ENCODE results near the gene ATP1A3. TPM values are rescaled to one million over a fixed set of nuclear protein-coding genes. Genes with fewer than 3 reads are reported as not detected.

Gene ATP1A3
- total RNA-seq, 4 donors from 2014 or later: 0.13 TPM; not detected in 3

DNA sequence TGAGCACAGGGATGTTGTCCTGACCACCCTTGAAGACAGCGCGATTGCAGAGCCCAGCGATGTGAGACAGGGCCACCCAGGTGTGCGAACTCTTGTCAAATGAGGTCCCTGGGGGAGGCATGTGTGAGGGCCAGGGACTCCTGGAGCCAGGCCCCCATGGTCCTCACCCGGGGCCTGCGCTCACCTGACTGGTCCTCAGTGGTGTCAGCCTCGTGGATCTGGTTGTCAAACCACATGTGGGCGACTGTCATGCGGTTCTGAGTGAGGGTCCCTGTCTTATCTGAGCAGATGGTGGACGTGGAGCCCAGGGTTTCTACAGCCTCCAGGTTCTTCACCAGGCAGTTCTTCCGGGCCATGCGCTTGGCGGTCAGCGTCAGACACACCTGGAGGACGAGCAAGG is 12.3 kb downstream of the ATP1A3 start:
- intact Hi-C loops (cut with DNase I): no loop called here
- DNase-seq: no peak
- Histone ChIP-seq H3K9me3 (no peaks in the 10 kb centered on the region), H3K27me3 (no peaks in the 10 kb centered on the region), H3K36me3 (no peaks in the 10 kb centered on the region), H3K4me3 (replicated peaks in 1 of 3) (no peak overlapping the region), H3K4me1 (no peaks in the 10 kb centered on the region), H3K27ac (no peak overlapping the region)
- WGBS, 2 donors: 84 to 88% methylated on average over 7 to 14 of the region's 15 CpGs
- no peak for TF ChIP-seq POLR2A (IDR thresholded peaks at IDR 0.05)
- TF ChIP-seq, protein P1, sequence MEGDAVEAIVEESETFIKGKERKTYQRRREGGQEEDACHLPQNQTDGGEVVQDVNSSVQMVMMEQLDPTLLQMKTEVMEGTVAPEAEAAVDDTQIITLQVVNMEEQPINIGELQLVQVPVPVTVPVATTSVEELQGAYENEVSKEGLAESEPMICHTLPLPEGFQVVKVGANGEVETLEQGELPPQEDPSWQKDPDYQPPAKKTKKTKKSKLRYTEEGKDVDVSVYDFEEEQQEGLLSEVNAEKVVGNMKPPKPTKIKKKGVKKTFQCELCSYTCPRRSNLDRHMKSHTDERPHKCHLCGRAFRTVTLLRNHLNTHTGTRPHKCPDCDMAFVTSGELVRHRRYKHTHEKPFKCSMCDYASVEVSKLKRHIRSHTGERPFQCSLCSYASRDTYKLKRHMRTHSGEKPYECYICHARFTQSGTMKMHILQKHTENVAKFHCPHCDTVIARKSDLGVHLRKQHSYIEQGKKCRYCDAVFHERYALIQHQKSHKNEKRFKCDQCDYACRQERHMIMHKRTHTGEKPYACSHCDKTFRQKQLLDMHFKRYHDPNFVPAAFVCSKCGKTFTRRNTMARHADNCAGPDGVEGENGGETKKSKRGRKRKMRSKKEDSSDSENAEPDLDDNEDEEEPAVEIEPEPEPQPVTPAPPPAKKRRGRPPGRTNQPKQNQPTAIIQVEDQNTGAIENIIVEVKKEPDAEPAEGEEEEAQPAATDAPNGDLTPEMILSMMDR (IDR thresholded peaks at IDR 0.05): no peak

DNA sequence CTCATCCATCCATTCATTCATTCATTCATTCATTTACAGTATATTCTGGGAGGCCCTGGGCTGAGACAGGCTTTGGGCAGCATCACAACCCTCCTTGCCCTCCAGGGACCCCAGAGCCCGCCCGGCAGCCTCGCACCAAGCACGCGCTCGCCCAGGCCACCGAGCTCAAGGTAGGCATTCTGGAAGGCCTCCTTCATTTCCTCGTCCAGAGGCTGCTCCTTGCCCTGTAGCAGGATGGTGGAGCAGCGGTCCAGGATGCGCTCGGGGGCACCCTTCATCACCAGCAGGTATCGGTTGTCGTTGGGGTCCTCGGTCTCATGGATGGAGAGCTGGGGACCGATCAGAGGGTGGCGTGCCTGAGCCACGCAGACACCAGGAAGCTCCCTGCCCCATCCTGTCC is 15.6 kb downstream of the ATP1A3 start:
- WGBS, 2 donors: 78 to 83% methylated on average over 14 to 17 of the region's 17 CpGs
- H3K4me3 ChIP-seq (replicated peaks in 1 of 3): no peak overlapping the region
- H3K27ac ChIP-seq: no peak overlapping the region
- no peaks in the 10 kb centered on the region for H3K4me1 ChIP-seq
- no peak for TF ChIP-seq POLR2A (IDR thresholded peaks at IDR 0.05)
- TF ChIP-seq, protein P1 (IDR thresholded peaks at IDR 0.05): no peak
- H3K36me3 ChIP-seq: no peaks in the 10 kb centered on the region
- DNase-seq: no peak
- intact Hi-C loops (cut with DNase I): no loop called here
- H3K9me3 ChIP-seq: no peaks in the 10 kb centered on the region
- no peaks in the 10 kb centered on the region for H3K27me3 ChIP-seq

DNA sequence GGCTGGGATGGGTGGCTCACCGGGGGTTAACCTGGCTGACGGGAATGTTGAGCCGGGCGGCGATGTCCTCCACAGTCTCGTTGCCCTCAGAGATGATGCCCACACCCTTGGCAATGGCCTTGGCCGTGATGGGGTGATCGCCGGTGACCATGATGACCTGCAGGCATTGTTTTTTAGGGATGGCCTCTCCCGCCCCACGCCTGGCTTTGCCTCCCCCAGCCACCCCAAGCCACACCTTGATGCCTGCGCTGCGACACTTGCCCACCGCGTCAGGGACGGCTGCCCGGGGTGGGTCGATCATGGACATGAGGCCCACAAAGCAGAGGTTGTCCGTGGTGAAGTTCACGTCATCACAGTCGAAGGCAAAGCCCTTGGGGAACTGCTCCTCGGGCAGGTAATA is 16.1 kb downstream of the ATP1A3 start:
- 82 to 87% methylated on average over 13 to 21 of the region's 22 CpGs for WGBS, 2 donors
- H3K4me1 ChIP-seq: no peaks in the 10 kb centered on the region
- TF ChIP-seq, protein P1 (IDR thresholded peaks at IDR 0.05): no peak
- TF ChIP-seq POLR2A (IDR thresholded peaks at IDR 0.05): no peak
- no peak overlapping the region for H3K27ac ChIP-seq
- no peak for DNase-seq
- H3K9me3 ChIP-seq: no peaks in the 10 kb centered on the region
- intact Hi-C loops (cut with DNase I): no loop called here
- no peaks in the 10 kb centered on the region for H3K27me3 ChIP-seq
- H3K36me3 ChIP-seq: no peaks in the 10 kb centered on the region
- H3K4me3 ChIP-seq (replicated peaks in 1 of 3): no peak overlapping the region

DNA sequence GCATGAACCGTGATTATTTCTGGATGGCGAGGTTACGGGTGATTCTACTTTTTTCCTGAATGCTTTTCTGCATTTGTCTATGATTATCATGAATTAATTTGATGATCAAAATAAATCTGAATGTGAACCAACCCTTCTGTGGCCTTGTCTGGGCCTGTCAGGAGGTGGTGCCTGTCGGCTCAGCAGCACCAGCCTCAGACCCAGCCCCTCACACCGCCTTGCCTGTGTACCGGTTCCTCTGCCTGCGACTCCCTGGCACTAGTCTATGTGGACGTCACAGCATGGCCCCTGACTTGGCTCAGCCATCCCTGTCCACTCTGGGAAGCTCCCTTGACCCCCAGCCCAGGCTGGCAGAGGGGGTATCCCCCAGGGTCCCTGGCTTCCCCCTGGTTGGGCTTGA is 19.4 kb downstream of the ATP1A3 start:
- TF ChIP-seq POLR2A (IDR thresholded peaks at IDR 0.05): no peak
- TF ChIP-seq, protein P1 (IDR thresholded peaks at IDR 0.05): no peak
- 75 to 77% methylated on average over 8 of the region's 8 CpGs for WGBS, 2 donors
- Histone ChIP-seq H3K4me3 (replicated peaks in 1 of 3) (no peak overlapping the region), H3K4me1 (no peaks in the 10 kb centered on the region), H3K9me3 (no peaks in the 10 kb centered on the region), H3K36me3 (no peaks in the 10 kb centered on the region), H3K27me3 (no peaks in the 10 kb centered on the region), H3K27ac (no peak overlapping the region)
- no peak for DNase-seq
- intact Hi-C loops (cut with DNase I): no loop called here

DNA sequence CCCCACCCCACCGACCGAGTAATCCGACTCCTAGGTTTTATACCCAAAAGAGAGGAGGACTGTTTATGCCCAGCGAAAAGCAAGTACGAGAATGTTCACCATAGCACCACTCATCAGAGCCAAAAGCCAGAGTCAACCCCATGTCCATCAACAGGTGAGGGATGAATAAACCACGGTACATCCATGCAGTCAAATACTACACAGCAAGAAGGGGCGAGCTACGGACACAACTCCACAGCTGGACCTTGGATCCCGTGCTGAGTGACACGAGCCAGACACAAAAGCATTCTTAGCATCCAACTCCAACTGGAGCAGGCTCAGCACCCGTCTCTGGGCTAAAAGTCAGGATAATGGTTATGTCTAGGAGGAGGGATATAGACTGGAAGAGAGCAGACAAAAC is 22.7 kb downstream of the ATP1A3 start:
- no peaks in the 10 kb centered on the region for H3K4me1 ChIP-seq
- H3K36me3 ChIP-seq: no peaks in the 10 kb centered on the region
- 83 to 89% methylated on average over 11 of the region's 11 CpGs for WGBS, 2 donors
- H3K4me3 ChIP-seq (replicated peaks in 1 of 3): no peak overlapping the region
- no peak for DNase-seq
- intact Hi-C loops (cut with DNase I): no loop called here
- H3K27me3 ChIP-seq: no peaks in the 10 kb centered on the region
- H3K27ac ChIP-seq: no peak overlapping the region
- no peaks in the 10 kb centered on the region for H3K9me3 ChIP-seq
- no peak for TF ChIP-seq POLR2A (IDR thresholded peaks at IDR 0.05)
- TF ChIP-seq, protein P1 (IDR thresholded peaks at IDR 0.05): no peak

Measured in thyroid gland (tissue), 4 donors.